ENCODE results near the gene HS3ST3A1.
"Not testable (repeated sequence)": the region's sequence is repeated elsewhere in the genome, so short reads cannot be mapped to it uniquely, and the experiment has no call there.

HS3ST3A1 gene

DNA sequence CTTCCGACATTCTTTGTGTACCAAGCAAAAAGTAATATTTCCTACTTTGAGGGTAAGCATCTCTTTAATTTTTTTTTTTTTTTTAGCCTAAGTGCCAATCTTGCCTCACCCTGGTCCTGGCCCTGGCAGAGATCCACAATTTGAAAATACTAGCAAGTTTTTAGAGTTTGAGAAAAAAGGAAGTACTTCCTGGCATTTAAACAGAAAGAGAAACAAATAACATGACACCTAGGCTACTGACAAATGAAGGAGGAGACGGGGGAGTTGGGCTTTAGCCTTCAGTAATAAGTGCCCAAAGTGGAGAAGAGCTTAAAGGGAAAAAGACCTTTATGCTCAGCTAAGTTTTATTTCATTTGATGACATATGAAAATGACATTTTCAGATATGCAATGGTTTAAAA lies 92.8 kb downstream of the HS3ST3A1 start:
- DNase-seq: no peak
- H3K4me3 Mint-ChIP-seq: peak overlapping the region; percentile 23
- peak overlapping the region; percentile 70 for H3K27ac Mint-ChIP-seq
- peaks cover 29% of the 10 kb centered on the region for H3K36me3 Mint-ChIP-seq (ENCODE audit: low read depth)
- H3K4me1 Mint-ChIP-seq: peaks cover 62% of the 10 kb centered on the region
- no peak for TF ChIP-seq CTCF (IDR thresholded peaks at IDR 0.05)
- no peaks in the 10 kb centered on the region for H3K27me3 Mint-ChIP-seq (ENCODE audit: low read depth, poor library complexity)
- no peaks in the 10 kb centered on the region for H3K9me3 Mint-ChIP-seq

GRCh38 chr17:13503526-13503925 lies 98.2 kb downstream of the HS3ST3A1 start:
- peak overlapping the region; percentile 27 for H3K27ac Mint-ChIP-seq
- DNase-seq: no peak
- H3K4me3 Mint-ChIP-seq: no peak overlapping the region
- peaks cover 20% of the 10 kb centered on the region for H3K4me1 Mint-ChIP-seq
- peaks cover 42% of the 10 kb centered on the region for H3K36me3 Mint-ChIP-seq (ENCODE audit: low read depth)
- no peaks in the 10 kb centered on the region for H3K9me3 Mint-ChIP-seq
- no peak for TF ChIP-seq CTCF (IDR thresholded peaks at IDR 0.05)
- H3K27me3 Mint-ChIP-seq (ENCODE audit: low read depth, poor library complexity): no peaks in the 10 kb centered on the region

GRCh38 chr17:13502263-13502662 lies 99.5 kb downstream of the HS3ST3A1 start:
- H3K4me3 Mint-ChIP-seq: no peak overlapping the region
- DNase-seq: no peak
- H3K9me3 Mint-ChIP-seq: no peaks in the 10 kb centered on the region
- H3K27ac Mint-ChIP-seq: no peak overlapping the region
- peaks cover 50% of the 10 kb centered on the region for H3K36me3 Mint-ChIP-seq (ENCODE audit: low read depth)
- H3K27me3 Mint-ChIP-seq (ENCODE audit: low read depth, poor library complexity): no peaks in the 10 kb centered on the region
- TF ChIP-seq CTCF (IDR thresholded peaks at IDR 0.05): no peak
- H3K4me1 Mint-ChIP-seq: peaks cover 7% of the 10 kb centered on the region

DNA sequence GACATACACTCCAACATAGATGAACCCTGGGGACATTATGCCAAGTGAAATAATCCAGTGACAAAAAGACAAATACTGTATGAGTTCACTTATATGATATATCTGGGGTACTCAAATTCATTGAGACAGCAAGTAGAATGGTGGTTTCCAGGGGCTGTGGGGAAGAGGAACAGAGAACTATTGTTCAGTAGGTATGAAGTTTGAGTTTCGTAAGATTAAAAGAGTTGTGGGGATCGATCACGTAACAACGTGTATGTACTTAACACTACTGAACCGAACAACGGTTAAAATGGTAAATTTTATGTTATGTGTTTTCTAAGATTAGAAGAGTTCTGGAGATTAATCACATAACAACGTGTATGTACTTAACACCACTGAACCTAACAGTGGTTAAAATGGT lies 100.8 kb downstream of the HS3ST3A1 start:
- no peaks in the 10 kb centered on the region for H3K9me3 Mint-ChIP-seq
- H3K4me3 Mint-ChIP-seq: no peak overlapping the region
- no peak for DNase-seq
- peaks cover 55% of the 10 kb centered on the region for H3K36me3 Mint-ChIP-seq (ENCODE audit: low read depth)
- no peak for TF ChIP-seq CTCF (IDR thresholded peaks at IDR 0.05)
- no peaks in the 10 kb centered on the region for H3K27me3 Mint-ChIP-seq (ENCODE audit: low read depth, poor library complexity)
- H3K4me1 Mint-ChIP-seq: peaks cover 7% of the 10 kb centered on the region
- no peak overlapping the region for H3K27ac Mint-ChIP-seq

- no peaks in the 10 kb centered on the region for H3K4me1 Mint-ChIP-seq
- TF ChIP-seq CTCF (IDR thresholded peaks at IDR 0.05): no peak
- H3K4me3 Mint-ChIP-seq: no peak overlapping the region
- H3K27me3 Mint-ChIP-seq (ENCODE audit: low read depth, poor library complexity): no peaks in the 10 kb centered on the region
- peaks cover 61% of the 10 kb centered on the region for H3K36me3 Mint-ChIP-seq (ENCODE audit: low read depth)
- no peaks in the 10 kb centered on the region for H3K9me3 Mint-ChIP-seq
- no peak for DNase-seq
- peak overlapping the region; percentile 18 for H3K27ac Mint-ChIP-seq
Observed at GRCh38 chr17:13498184-13498583, 103.5 kb downstream of the HS3ST3A1 start.

GRCh38 chr17:13496553-13497056 lies 105.1 kb downstream of the HS3ST3A1 start:
- peaks cover 54% of the 10 kb centered on the region for H3K36me3 Mint-ChIP-seq (ENCODE audit: low read depth)
- H3K4me1 Mint-ChIP-seq; DNase-seq; H3K9me3 Mint-ChIP-seq; H3K27ac Mint-ChIP-seq; H3K4me3 Mint-ChIP-seq; H3K27me3 Mint-ChIP-seq (ENCODE audit: low read depth, poor library complexity): not testable (repeated sequence)
